Astrocyte of the cerebellum (primary cell): ENCODE results near the gene LDB2.

Experiments used
- DNase-seq: peaks from one replicate; pipeline ENCODE4 v3.0.0-alpha.2; 2011; ENCODE audit warnings: low read depth
- H3K4me3 ChIP-seq: 2 replicates; pipeline ENCODE4 v1.5.1; 2011; ENCODE audit warnings: mild to moderate bottlenecking, low read depth, low read length, moderate library complexity
- in situ Hi-C: cut with HindIII; loops from 2 replicates; pipeline ENCODE4 v1.10.0; 2017; ENCODE audit warnings: low sequenced_read_pairs
- TF ChIP-seq, protein P1 (sequence below): IDR thresholded peaks from 2 replicates; pipeline ENCODE4 v1.5.1; 2012; ENCODE audit warnings: low read length, low read depth, moderate library complexity, mild to moderate bottlenecking; ENCODE audit errors: missing control alignments

Gene LDB2

DNA sequence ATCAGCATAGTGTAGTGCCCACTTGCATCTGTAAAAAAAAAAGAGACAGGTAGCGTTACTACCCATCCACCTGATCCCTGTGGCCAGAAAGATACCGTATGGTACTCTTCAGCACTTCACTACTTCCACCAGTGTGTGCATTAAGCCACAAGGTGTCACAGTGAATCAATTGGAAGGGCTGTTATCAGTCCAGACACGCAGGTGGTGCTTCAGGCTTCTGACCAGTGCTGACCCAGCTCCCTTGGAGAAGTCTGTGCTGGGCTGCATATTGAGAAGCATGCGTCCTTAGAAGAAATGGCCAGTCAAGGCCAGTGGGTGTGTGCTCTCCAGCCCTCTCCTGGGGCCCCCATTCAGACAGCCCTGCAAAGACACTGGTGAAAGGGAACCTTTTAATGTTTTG lies 10.6 kb downstream of the LDB2 start:
- TF ChIP-seq, protein P1, sequence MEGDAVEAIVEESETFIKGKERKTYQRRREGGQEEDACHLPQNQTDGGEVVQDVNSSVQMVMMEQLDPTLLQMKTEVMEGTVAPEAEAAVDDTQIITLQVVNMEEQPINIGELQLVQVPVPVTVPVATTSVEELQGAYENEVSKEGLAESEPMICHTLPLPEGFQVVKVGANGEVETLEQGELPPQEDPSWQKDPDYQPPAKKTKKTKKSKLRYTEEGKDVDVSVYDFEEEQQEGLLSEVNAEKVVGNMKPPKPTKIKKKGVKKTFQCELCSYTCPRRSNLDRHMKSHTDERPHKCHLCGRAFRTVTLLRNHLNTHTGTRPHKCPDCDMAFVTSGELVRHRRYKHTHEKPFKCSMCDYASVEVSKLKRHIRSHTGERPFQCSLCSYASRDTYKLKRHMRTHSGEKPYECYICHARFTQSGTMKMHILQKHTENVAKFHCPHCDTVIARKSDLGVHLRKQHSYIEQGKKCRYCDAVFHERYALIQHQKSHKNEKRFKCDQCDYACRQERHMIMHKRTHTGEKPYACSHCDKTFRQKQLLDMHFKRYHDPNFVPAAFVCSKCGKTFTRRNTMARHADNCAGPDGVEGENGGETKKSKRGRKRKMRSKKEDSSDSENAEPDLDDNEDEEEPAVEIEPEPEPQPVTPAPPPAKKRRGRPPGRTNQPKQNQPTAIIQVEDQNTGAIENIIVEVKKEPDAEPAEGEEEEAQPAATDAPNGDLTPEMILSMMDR: no peak
- no peak for DNase-seq
- H3K4me3 ChIP-seq: no peak overlapping the region
- in situ Hi-C loops: no loop called here

DNA sequence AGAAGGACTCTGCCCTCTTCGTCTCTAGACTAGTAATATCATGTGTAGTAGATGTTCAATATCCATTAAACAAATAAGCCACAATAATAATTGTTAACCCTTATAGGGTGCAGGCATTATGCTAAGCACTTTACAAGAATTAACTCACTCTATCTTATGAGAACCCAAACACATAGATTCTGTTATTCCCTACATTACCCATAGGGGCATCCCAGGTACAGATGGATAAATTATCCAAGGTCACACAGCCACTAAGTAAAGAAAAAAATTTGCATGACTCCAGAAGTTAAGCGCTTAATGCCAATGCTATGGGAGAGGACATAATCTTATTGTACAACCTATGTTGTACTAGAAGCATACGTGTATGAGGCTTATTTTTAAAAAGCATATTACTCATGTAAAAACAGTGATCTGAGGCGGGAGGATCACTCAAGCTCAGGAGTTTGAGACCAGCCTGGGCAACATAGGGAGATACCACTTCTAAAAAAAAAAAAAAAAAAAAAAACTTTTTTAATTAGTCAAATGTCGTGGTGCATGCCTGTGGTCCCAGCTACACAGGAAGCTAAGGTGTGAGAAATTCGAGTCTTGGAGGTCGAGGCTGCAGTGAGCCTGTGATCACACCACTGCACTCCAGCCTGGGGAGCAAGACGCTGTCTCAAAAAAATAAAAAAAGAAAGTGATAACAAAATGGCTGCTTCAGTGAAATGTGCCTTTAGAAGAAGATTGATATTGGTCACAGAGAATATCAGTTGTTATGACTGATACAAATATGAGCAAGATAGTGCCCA lies 13.6 kb downstream of the LDB2 start:
- no peak for DNase-seq
- in situ Hi-C loops: no loop called here

DNA sequence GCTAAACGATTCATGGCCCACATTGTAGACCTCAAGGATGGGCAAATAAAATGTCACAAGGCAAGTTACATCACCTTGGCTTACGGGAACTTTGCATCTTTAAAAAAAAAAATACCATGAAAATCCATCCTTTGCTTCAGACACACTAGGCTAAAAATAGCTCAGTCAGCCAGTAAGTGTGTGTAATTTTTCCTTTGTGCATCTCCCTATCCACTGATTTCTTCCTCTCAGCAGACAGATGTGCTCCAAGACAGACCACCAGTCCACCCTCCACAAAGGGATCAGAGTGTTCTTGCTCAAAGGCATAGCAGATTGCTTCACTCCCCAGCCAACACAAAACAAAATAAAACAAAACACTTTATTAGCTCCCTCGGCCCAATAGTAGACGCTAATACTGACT lies 14.6 kb downstream of the LDB2 start:
- no peak overlapping the region for H3K4me3 ChIP-seq
- in situ Hi-C loops: no loop called here
- DNase-seq: no peak
- TF ChIP-seq, protein P1: no peak

More for the DNA sequence above, 13.6 kb downstream of the LDB2 start:
- TF ChIP-seq, protein P1: no peak
- H3K4me3 ChIP-seq: no peak overlapping the region

DNA sequence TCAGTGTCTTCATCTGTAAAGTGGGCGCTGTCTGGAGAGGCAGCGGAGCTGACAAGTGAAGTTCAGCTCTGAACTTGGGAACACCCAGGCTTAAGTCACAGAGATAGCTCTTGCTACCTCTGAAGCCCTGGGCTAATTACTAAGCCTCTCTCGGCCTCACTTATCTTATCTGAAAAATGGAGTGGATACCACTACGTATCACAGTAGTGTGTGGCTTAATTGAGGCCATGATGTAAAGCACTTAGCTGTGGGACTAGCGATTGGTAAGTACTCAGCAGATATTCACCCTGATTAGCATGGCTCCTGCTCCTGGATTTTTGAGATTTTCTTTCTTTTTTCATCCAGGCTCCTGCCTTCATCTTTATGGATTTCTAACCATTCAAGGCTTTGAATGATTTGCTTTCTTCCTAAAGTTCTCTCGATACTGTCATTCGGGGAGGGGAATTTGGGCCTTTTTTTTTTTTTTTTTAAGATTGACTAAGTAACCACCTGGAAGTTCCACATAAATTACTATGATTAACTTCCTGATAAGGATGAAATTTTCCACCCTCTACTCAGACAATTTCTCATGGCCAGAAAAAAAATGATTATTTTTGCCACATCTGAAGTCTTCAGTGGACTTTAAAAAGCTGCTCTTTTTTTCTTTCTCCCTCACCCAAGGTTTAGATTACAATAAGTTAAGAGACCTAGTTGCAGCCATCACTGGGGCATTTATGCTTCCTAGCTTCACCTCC lies 17.1 kb downstream of the LDB2 start:
- no peak for DNase-seq
- no peak overlapping the region for H3K4me3 ChIP-seq
- TF ChIP-seq, protein P1: no peak
- in situ Hi-C loops: no loop called here

DNA sequence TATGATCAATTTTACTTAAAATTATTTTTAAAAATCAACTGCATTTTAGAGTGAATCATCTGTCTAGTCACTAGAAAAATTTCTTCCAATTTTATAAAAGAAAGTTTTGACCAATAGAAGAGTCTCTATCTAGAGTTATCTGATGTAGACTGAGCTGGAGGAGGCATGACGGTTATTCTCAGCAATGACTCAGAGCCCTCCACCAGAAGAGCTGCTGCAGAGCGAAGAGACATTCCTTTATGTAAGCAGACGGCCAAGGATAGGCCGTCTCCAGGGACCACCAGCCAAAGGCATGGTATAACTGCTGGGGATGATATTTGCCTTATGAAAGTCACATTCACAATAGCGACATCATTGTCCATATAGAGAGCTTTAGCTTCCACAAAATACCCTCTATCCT lies 23.0 kb downstream of the LDB2 start:
- TF ChIP-seq, protein P1: no peak
- in situ Hi-C loops: no loop called here
- no peak for DNase-seq
- no peak overlapping the region for H3K4me3 ChIP-seq

DNA sequence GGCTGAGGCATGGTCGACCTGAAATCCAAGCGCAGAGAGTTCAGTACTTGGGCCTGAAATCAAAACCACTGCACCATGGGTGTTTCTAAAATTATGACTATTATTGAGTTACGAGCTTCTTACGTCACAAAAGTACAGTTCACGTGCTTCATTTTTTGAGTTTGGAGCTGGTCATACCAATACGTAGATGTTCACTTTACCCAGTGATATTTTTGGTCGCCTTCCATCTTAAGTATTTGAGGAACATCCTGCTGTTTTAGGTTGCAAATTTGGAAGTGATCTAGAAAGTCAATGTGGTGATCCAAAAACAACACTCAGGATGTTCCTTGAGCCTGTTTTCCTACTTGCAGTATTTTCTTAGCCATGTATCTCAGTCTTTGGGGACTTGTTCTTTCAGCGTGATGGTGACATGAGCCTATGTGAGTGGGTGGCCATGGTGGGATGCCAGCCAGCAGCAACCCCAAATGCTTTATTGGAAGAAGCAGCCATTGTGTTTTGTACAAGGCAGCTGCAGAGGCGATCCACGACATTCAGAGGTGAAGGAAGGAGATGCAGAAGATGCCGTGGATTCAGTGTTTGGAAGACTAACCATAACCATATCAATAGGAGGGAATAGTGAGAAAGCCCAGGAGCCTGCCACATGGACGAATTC lies 28.7 kb downstream of the LDB2 start:
- TF ChIP-seq, protein P1: no peak
- in situ Hi-C loops: no loop called here

More for the DNA sequence above, 28.7 kb downstream of the LDB2 start:
- no peak overlapping the region for H3K4me3 ChIP-seq
- no peak for DNase-seq
